ENCODE results near the gene MYO3B.
"Not testable (repeated sequence)": the region's sequence is repeated elsewhere in the genome, so short reads cannot be mapped to it uniquely, and the experiment has no call there.

MYO3B gene

GRCh38 chr2:170163411-170164065 is 14.4 kb upstream of the MYO3B start:
- DNase-seq, result no peak

GRCh38 chr2:170165129-170165528 is 12.8 kb upstream of the MYO3B start:
- DNase-seq, result no peak

- no peak for DNase-seq
These were observed 11.2 kb upstream of the MYO3B start for GRCh38 chr2:170166735-170167134.

- no peak for DNase-seq
These were observed 7.5 kb upstream of the MYO3B start for GRCh38 chr2:170170281-170171040.

- DNase-seq, result no peak
These were observed 1.7 kb upstream of the MYO3B start for GRCh38 chr2:170176212-170176611.

GRCh38 chr2:170180031-170180566 is 2.2 kb downstream of the MYO3B start:
- no peak for DNase-seq

GRCh38 chr2:170181602-170182001 is 3.7 kb downstream of the MYO3B start:
- DNase-seq, result no peak

GRCh38 chr2:170185319-170185718 is 7.4 kb downstream of the MYO3B start:
- no peak for DNase-seq

GRCh38 chr2:170189757-170190156 is 11.8 kb downstream of the MYO3B start:
- no peak for DNase-seq

GRCh38 chr2:170190172-170190571 is 12.2 kb downstream of the MYO3B start:
- no peak for DNase-seq

GRCh38 chr2:170191166-170191866 is 13.4 kb downstream of the MYO3B start:
- no peak for DNase-seq

- DNase-seq, result no peak
These were observed 19.0 kb downstream of the MYO3B start for GRCh38 chr2:170196963-170197362.

- DNase-seq, result no peak
These were observed 23.3 kb downstream of the MYO3B start for GRCh38 chr2:170201275-170201674.

- DNase-seq, result no peak
These were observed 23.9 kb downstream of the MYO3B start for GRCh38 chr2:170201734-170202393.

GRCh38 chr2:170202437-170202836 is 24.5 kb downstream of the MYO3B start:
- no peak for DNase-seq

- no peak for DNase-seq
These were observed 26.5 kb downstream of the MYO3B start for GRCh38 chr2:170204298-170204951.

- DNase-seq, result no peak
These were observed 28.3 kb downstream of the MYO3B start for GRCh38 chr2:170206246-170206645.

GRCh38 chr2:170206805-170207407 is 29.0 kb downstream of the MYO3B start:
- DNase-seq, result no peak

- no peak for DNase-seq
These were observed 30.0 kb downstream of the MYO3B start for GRCh38 chr2:170207901-170208300.

- DNase-seq, result no peak
These were observed 31.0 kb downstream of the MYO3B start for GRCh38 chr2:170208967-170209366.

GRCh38 chr2:170212625-170213280 is 34.8 kb downstream of the MYO3B start:
- DNase-seq, result no peak

- not testable (repeated sequence) for DNase-seq
These were observed 35.3 kb downstream of the MYO3B start for GRCh38 chr2:170213281-170213625.
